H1 (cell line): ENCODE data around the gene COX7C. TPM values are rescaled to one million over a fixed set of nuclear protein-coding genes. Genes with fewer than 3 reads are reported as not detected.

Source experiments
- CTCF ChIA-PET: fragments of 300-600 bp; sonication (Branson Sonifier 250); formaldehyde crosslinking; loops from one replicate; lab custom pipeline; 2021; ENCODE audit not compliant: partially characterized antibody; lab: Charles Lee
- POLR2A ChIA-PET: fragments of 300-600 bp; sonication (Branson Sonifier 250); formaldehyde crosslinking; loops from one replicate; lab custom pipeline; 2021; ENCODE audit warnings: inconsistent platforms; ENCODE audit not compliant: partially characterized antibody; lab: Charles Lee
- DNase-seq, 2 experiments: peaks; one replicate each; pipeline versions ENCODE4 v3.0.0 to v3.0.0-alpha.2; 2010 to 2022; ENCODE audit warnings: low spot score in 2 of 2, low read depth in 1 of 2, mixed read lengths in 1 of 2
- FAIRE-seq: peaks from 2 replicates; lab custom pipeline; 2011; peaks lifted over from hg19 to GRCh38; lab: Jason Lieb, UNC
- H2AFZ ChIP-seq: 2 replicates; pipeline ENCODE4 v1.8.1; 2012; ENCODE audit warnings: low read length, inconsistent platforms
- H2AK5ac ChIP-seq: 2 replicates; pipeline ENCODE4 v1.6.1; 2013; ENCODE audit warnings: low read depth, low read length
- H2BK120ac ChIP-seq: replicated peaks from 2 replicates; pipeline ENCODE3; 2013; ENCODE audit warnings: low read depth, low read length, inconsistent platforms
- H2BK12ac ChIP-seq: 2 replicates; pipeline ENCODE4 v1.6.1; 2013; ENCODE audit warnings: low read depth, low read length
- H2BK15ac ChIP-seq: 2 replicates; pipeline ENCODE4 v1.6.1; 2013; ENCODE audit warnings: low read length
- H2BK20ac ChIP-seq: 2 replicates; pipeline ENCODE4 v1.6.1; 2013; ENCODE audit warnings: low read length
- H2BK5ac ChIP-seq: 2 replicates; pipeline ENCODE4 v1.6.1; 2013; ENCODE audit warnings: low read depth, low read length
- H3K14ac ChIP-seq: 2 replicates; pipeline ENCODE4 v1.6.1; 2013; ENCODE audit warnings: inconsistent platforms; ENCODE audit not compliant: insufficient read length
- H3K18ac ChIP-seq: 2 replicates; pipeline ENCODE4 v1.6.1; 2013; ENCODE audit warnings: low read length; ENCODE audit errors: extremely low read depth
- H3K23ac ChIP-seq: 2 replicates; pipeline ENCODE4 v1.6.1; 2013; ENCODE audit warnings: inconsistent platforms; ENCODE audit not compliant: insufficient read length
- H3K23me2 ChIP-seq: 2 replicates; pipeline ENCODE4 v1.6.1; 2013; ENCODE audit warnings: low read depth, low read length
- H3K27ac ChIP-seq: 2 replicates; pipeline ENCODE4 v1.6.1; 2011; ENCODE audit warnings: low read depth, low read length, inconsistent platforms
- H3K27me3 ChIP-seq, 4 experiments: replicated peaks in 1 of 4; 1 replicate in 1 of 4; 2 replicates in 3 of 4; pipeline versions ENCODE4 v1.6.1 to v1.8.1; 2011 to 2013; ENCODE audit warnings: low read length in 3 of 4, mild to moderate bottlenecking in 3 of 4, inconsistent platforms in 2 of 4, mixed read lengths in 2 of 4, moderate library complexity in 1 of 4; ENCODE audit not compliant: control insufficient read depth in 3 of 4, insufficient read depth in 3 of 4; ENCODE audit errors: extremely low read depth in 1 of 4
- H3K36me3 ChIP-seq, 4 experiments: 2 replicates each; pipeline versions ENCODE4 v1.6.1 to v1.8.1; 2011 to 2013; ENCODE audit warnings: mild to moderate bottlenecking in 4 of 4, low read length in 3 of 4, moderate library complexity in 2 of 4, control low read depth in 1 of 4, inconsistent platforms in 1 of 4; ENCODE audit not compliant: insufficient read depth in 4 of 4, control insufficient read depth in 2 of 4
- H3K4ac ChIP-seq: replicated peaks from 2 replicates; pipeline ENCODE3; 2013; ENCODE audit warnings: low read length, low read depth, mixed read lengths, inconsistent platforms; ENCODE audit not compliant: insufficient read length
- H3K4me1 ChIP-seq, 4 experiments: replicated peaks in 1 of 4; 1 replicate in 1 of 4; 2 replicates in 3 of 4; pipeline versions ENCODE4 v1.6.1 to v1.8.1; 2011 to 2013; ENCODE audit warnings: low read length in 3 of 4, inconsistent platforms in 2 of 4, mixed read lengths in 1 of 4; ENCODE audit not compliant: insufficient read depth in 4 of 4, control insufficient read depth in 3 of 4
- H3K4me2 ChIP-seq, 2 experiments: 2 replicates each; pipeline versions ENCODE4 v1.6.1 to v1.8.1; 2011 to 2013; ENCODE audit warnings: low read depth in 2 of 2, low read length in 2 of 2, control low read depth in 1 of 2, inconsistent platforms in 1 of 2, mild to moderate bottlenecking in 1 of 2; ENCODE audit not compliant: insufficient read depth in 1 of 2
- H3K4me3 ChIP-seq, 4 experiments: fragments of 200-600, 300-600 bp in 1 of 4; sonication (generic), shearing (Covaris generic), sonication (Bioruptor Twin) in 1 of 4; 2 replicates each; pipeline versions ENCODE4 v1.5.1 to v1.8.1; 2011 to 2016; ENCODE audit warnings: low read length in 4 of 4, low read depth in 3 of 4, control low read depth in 2 of 4, inconsistent platforms in 2 of 4, mild to moderate bottlenecking in 2 of 4, mixed read lengths in 1 of 4, moderate library complexity in 1 of 4; ENCODE audit not compliant: insufficient read depth in 2 of 4; ENCODE audit errors: extremely low read depth in 1 of 4
- H3K56ac ChIP-seq: replicated peaks from 2 replicates; pipeline ENCODE3; 2013; ENCODE audit warnings: low read depth, mild to moderate bottlenecking, mixed read lengths, low read length, inconsistent platforms; ENCODE audit not compliant: insufficient read length
- H3K79me1 ChIP-seq: 2 replicates; pipeline ENCODE4 v1.6.1; 2013; ENCODE audit warnings: low read depth, low read length, control low read depth
- H3K79me2 ChIP-seq, 2 experiments: 2 replicates each; pipeline versions ENCODE4 v1.6.1 to v1.8.1; 2012 to 2013; ENCODE audit warnings: low read length in 2 of 2, mild to moderate bottlenecking in 2 of 2, inconsistent platforms in 1 of 2; ENCODE audit not compliant: insufficient read depth in 2 of 2, control insufficient read depth in 1 of 2
- H3K9ac ChIP-seq, 4 experiments: replicated peaks in 1 of 4; 1 replicate in 1 of 4; 2 replicates in 3 of 4; pipeline versions ENCODE4 v1.6.1 to v1.8.1; 2011 to 2013; ENCODE audit warnings: low read depth in 3 of 4, low read length in 3 of 4, control low read depth in 2 of 4, mild to moderate bottlenecking in 2 of 4, moderate library complexity in 2 of 4, inconsistent platforms in 1 of 4; ENCODE audit errors: extremely low read depth in 1 of 4
- H3K9me3 ChIP-seq, 2 experiments: 2 replicates each; pipeline versions ENCODE4 v1.6.1 to v1.8.1; 2012 to 2013; ENCODE audit warnings: mild to moderate bottlenecking in 2 of 2, moderate library complexity in 2 of 2, control low read depth in 1 of 2, inconsistent platforms in 1 of 2, low read depth in 1 of 2, low read length in 1 of 2, mixed read lengths in 1 of 2; ENCODE audit not compliant: insufficient read depth in 2 of 2
- H4K20me1 ChIP-seq, 2 experiments: replicated peaks in 1 of 2; 2 replicates each; pipeline versions ENCODE3 to v1.8.1; 2011 to 2013; ENCODE audit warnings: inconsistent platforms in 2 of 2, low read length in 2 of 2, mild to moderate bottlenecking in 1 of 2; ENCODE audit not compliant: insufficient read depth in 2 of 2, control insufficient read depth in 1 of 2
- H4K5ac ChIP-seq: 2 replicates; pipeline ENCODE4 v1.6.1; 2013; ENCODE audit warnings: low read length, low read depth, mixed read lengths, inconsistent platforms; ENCODE audit not compliant: insufficient read length
- H4K8ac ChIP-seq: 2 replicates; pipeline ENCODE4 v1.8.0; 2013; ENCODE audit warnings: mild to moderate bottlenecking, moderate library complexity, low read length, inconsistent platforms; ENCODE audit not compliant: insufficient read depth; ENCODE audit errors: extremely low read depth
- H4K91ac ChIP-seq: replicated peaks from 2 replicates; pipeline ENCODE3; 2013; ENCODE audit warnings: low read length, mixed read lengths, inconsistent platforms; ENCODE audit not compliant: insufficient read length
- ASH2L ChIP-seq: fragments of 200-600, 300-600 bp; sonication (generic); IDR thresholded peaks from one replicate; pipeline ENCODE4 v1.7.1; 2017; ENCODE audit warnings: low read length
- EP300 ChIP-seq, 2 experiments: IDR thresholded peaks; 1 replicate in 1 of 2; 2 replicates in 1 of 2; pipeline ENCODE4 v1.6.1; 2011 to 2012; ENCODE audit warnings: low read depth in 2 of 2, low read length in 2 of 2, mild to moderate bottlenecking in 2 of 2, borderline replicate concordance in 1 of 2, inconsistent platforms in 1 of 2, moderate library complexity in 1 of 2
- FOSL1 ChIP-seq: IDR thresholded peaks from 2 replicates; pipeline ENCODE4 v1.6.1; 2011; ENCODE audit warnings: mild to moderate bottlenecking, low read depth, low read length, moderate library complexity; ENCODE audit not compliant: insufficient read depth
- GTF2F1 ChIP-seq: IDR thresholded peaks from 2 replicates; pipeline ENCODE4 v1.6.1; 2012; ENCODE audit warnings: low read depth, low read length, improper control_type of control experiment, borderline replicate concordance
- NANOG ChIP-seq: IDR thresholded peaks from 2 replicates; pipeline ENCODE4 v1.6.1; 2011; ENCODE audit warnings: low read length, low read depth, mild to moderate bottlenecking, inconsistent platforms; ENCODE audit not compliant: insufficient read depth, poor library complexity, severe bottlenecking
- NRF1 ChIP-seq: IDR thresholded peaks from 2 replicates; pipeline ENCODE4 v1.6.1; 2011; ENCODE audit warnings: mild to moderate bottlenecking, low read depth, low read length, improper control_type of control experiment
- RNF2 ChIP-seq: fragments of 200-900, 300-1000 bp; sonication (generic); IDR thresholded peaks from 2 replicates; pipeline ENCODE4 v1.7.1; 2016; ENCODE audit warnings: borderline replicate concordance, low read depth, mild to moderate bottlenecking, antibody characterized with exemption, low read length; ENCODE audit not compliant: poor library complexity, severe bottlenecking; ENCODE audit errors: missing control alignments
- SAP30 ChIP-seq: fragments of 300-600 bp; sonication (generic); IDR thresholded peaks from 2 replicates; pipeline ENCODE4 v1.7.1; 2012; ENCODE audit warnings: low read length, moderate library complexity, mild to moderate bottlenecking, inconsistent platforms; ENCODE audit not compliant: insufficient read depth, insufficient replicate concordance
- SIN3A ChIP-seq, 2 experiments: IDR thresholded peaks in 1 of 2; conservative IDR thresholded peaks in 1 of 2; 2 replicates each; pipeline ENCODE4 v1.6.1; 2011 to 2012; ENCODE audit warnings: low read length in 2 of 2, improper control_type of control experiment in 1 of 2, low read depth in 1 of 2, mild to moderate bottlenecking in 1 of 2
- TBP ChIP-seq: IDR thresholded peaks from 2 replicates; pipeline ENCODE4 v1.6.1; 2011; ENCODE audit warnings: low read depth, low read length, improper control_type of control experiment
- TEAD4 ChIP-seq: IDR thresholded peaks from 2 replicates; pipeline ENCODE4 v1.6.1; 2012; ENCODE audit warnings: low read depth, low read length, inconsistent platforms, mixed read lengths
- WGBS, 2 experiments: shearing (Covaris generic) in 1 of 2; methylation state at CpG; one replicate each; pipeline versions ENCODE4 v1.1.6 to v1.1.7; 2013 to 2015; ENCODE audit warnings: low lambda C conversion rate in 2 of 2, mixed read lengths in 2 of 2, inconsistent platforms in 1 of 2, low coverage in 1 of 2, missing lambda C conversion rate in 1 of 2; ENCODE audit not compliant: insufficient replicate concordance in 2 of 2, insufficient coverage in 1 of 2, insufficient read length in 1 of 2; ENCODE audit errors: extremely low coverage in 1 of 2, missing lambda C conversion rate in 1 of 2; 5-methylcytosine and 5-hydroxymethylcytosine counted together
- polyA plus RNA-seq, 7 experiments: library from polyadenylated mRNA; depleted of rRNA in 3 of 7; stranded (reverse) in 5 of 7; unstranded in 2 of 7; fragments of >200 nt in 5 of 7; fragments of 200-250 nt in 2 of 7; gene quantifications; 1 replicate in 5 of 7; 2 replicates in 1 of 7; 4 replicates in 1 of 7; pipeline versions ENCODE4 v1.2.1 to v1.2.3, GENCODE V29; 2011 to 2013; ENCODE audit warnings: missing spikeins in 2 of 7, mixed read lengths in 2 of 7
- total RNA-seq: library from RNA; stranded (reverse); fragmentation: NEBNext Ultra II Directional; extraction: Animal tissue kit (Norgen Biotek cat#: 25700); gene quantifications from 2 replicates; pipeline ENCODE4 v1.2.1, GENCODE V29; 2021

COX7C gene
- total and polyA plus RNA-seq, 2 of the 8 experiments (the other 6 are each of a cell fraction or from before 2014, with no cell fraction given) = 1,059 to 1,207 TPM

DNA sequence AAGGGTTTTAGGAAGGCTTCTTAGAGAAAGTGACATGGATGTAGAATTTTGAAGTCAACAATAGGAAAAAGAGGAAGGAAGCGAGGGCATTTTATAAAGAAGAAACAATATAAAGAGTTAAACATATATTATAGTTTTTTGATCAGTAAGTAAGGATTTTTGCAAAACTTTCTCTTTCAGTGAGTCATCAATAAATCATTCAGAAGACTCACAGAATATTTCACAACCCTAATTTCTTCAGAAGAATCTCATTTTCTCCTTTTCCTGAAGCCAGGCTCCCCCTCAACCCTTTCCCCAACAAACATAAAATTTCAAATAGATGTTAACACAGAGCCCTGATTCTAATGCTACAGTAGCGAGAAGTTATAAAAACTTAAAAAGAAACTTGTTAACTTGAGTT lies 4.3 kb upstream of the COX7C start:
- 82% methylated on average over 2 of the region's 2 CpGs; no CpG with 5 or more reads in 1 of the 2 experiments for WGBS, 2 experiments
- no peak for TF ChIP-seq NANOG
- no peak for TF ChIP-seq FOSL1
- no peak for TF ChIP-seq GTF2F1
- no peak for TF ChIP-seq TBP
- TF ChIP-seq SIN3A (conservative IDR thresholded peaks at IDR 0.05 in 1 of 2, IDR thresholded peaks at IDR 0.05 in 1 of 2; ENCODE audit: low read depth in 1 of 2, low read length in 2 of 2) = no peak
- TF ChIP-seq RNF2 = no peak
- TF ChIP-seq ASH2L = no peak
- no peak for TF ChIP-seq TEAD4
- no peak for TF ChIP-seq EP300 (IDR thresholded peaks at IDR 0.05; ENCODE audit: borderline replicate concordance in 1 of 2, low read depth in 2 of 2, low read length in 2 of 2)
- TF ChIP-seq NRF1 = no peak
- no peak for TF ChIP-seq SAP30

More for the DNA sequence above, 4.3 kb upstream of the COX7C start:
- Histone ChIP-seq H2BK20ac (no peak overlapping the region), H3K23me2 (no peaks in the 10 kb centered on the region), H4K8ac (no peak overlapping the region), H3K4me2 (no peak overlapping the region), H4K5ac (no peak overlapping the region), H4K91ac (no peak overlapping the region), H2BK120ac (no peak overlapping the region), H3K9ac (no peak overlapping the region), H3K18ac (no peak overlapping the region), H2BK15ac (no peak overlapping the region), H3K14ac (no peak overlapping the region), H4K20me1 (no peaks in the 10 kb centered on the region), H3K79me2 (peaks cover 4 to 7% of the 10 kb centered on the region in 2 experiments; a peak in 3 of 4 replicates), H3K27me3 (no peaks in the 10 kb centered on the region), H3K4ac (no peak overlapping the region), H3K56ac (no peak overlapping the region), H3K27ac (no peak overlapping the region), H3K4me3 (no peak overlapping the region), H2AK5ac (no peak overlapping the region), H2BK5ac (no peak overlapping the region), H3K23ac (no peak overlapping the region), H2AFZ (no peak overlapping the region), H3K79me1 (no peaks in the 10 kb centered on the region), H3K36me3 (no peaks in the 10 kb centered on the region), H3K9me3 (no peaks in the 10 kb centered on the region), H3K4me1 (peaks cover 0 to 4% (median 0%) of the 10 kb centered on the region in 4 experiments; a peak in 1 of 7 replicates), H2BK12ac (no peak overlapping the region)
- ChIA-PET CTCF (no interaction called here), POLR2A (no interaction called here)
- DNase-seq (no peak), FAIRE-seq (no peak)
